ENCODE results near the gene BIRC6.
"Not testable (repeated sequence)": the region's sequence is repeated elsewhere in the genome, so short reads cannot be mapped to it uniquely, and the experiment has no call there.

The BIRC6 gene

DNA sequence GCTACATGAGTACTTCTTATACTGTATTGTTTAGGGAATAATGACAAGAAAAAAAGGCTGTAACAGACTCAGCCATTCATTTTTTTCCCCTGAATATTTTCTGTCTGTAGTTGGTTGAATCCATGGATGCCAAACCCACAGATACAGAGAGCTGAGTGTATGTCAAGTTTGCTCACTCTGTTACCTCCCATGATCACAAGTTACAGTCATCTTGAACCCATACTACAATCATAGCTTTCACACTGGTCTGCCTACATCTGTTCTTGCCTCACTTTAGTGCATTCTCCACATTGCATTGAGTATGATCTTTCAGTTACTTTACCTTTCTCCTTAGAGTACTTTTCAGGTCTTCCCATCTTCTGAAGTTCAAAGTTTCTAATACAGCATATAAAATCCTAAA lies 94.0 kb downstream of the BIRC6 start:
- no peak for DNase-seq

DNA sequence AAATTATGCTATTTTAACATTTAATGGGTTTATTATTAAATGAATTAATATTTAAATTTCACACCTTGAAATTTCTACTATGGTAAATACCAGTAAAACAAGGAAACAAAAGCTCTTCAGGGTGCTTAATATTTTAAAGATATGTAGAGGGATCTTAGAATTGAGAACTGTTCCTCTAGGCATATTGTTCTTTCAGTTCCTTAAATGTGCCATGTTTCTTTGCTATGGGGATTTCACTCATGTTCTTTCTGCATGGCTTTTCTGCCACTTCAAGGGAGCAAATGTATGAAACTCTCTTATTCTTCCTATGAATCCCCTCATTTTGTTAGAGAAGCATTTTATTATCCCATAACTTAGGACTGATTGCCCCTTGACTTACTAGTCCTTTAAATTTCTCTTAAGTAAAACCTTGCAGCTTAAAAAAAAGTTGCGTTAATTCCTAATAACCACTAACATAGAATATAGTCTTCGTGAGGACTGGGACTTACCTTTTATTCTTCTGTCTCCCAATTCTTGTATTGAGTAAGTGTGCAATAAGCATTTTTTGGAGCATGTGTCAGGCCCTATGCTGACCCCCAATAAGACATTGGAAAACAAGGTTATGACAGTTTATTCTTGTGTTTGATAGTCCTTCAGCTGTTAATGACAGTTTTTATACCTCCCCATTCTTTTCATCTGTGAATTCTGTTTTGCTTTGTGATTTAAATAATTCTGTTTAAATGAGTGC lies 95.7 kb downstream of the BIRC6 start:
- no peak for DNase-seq

DNA sequence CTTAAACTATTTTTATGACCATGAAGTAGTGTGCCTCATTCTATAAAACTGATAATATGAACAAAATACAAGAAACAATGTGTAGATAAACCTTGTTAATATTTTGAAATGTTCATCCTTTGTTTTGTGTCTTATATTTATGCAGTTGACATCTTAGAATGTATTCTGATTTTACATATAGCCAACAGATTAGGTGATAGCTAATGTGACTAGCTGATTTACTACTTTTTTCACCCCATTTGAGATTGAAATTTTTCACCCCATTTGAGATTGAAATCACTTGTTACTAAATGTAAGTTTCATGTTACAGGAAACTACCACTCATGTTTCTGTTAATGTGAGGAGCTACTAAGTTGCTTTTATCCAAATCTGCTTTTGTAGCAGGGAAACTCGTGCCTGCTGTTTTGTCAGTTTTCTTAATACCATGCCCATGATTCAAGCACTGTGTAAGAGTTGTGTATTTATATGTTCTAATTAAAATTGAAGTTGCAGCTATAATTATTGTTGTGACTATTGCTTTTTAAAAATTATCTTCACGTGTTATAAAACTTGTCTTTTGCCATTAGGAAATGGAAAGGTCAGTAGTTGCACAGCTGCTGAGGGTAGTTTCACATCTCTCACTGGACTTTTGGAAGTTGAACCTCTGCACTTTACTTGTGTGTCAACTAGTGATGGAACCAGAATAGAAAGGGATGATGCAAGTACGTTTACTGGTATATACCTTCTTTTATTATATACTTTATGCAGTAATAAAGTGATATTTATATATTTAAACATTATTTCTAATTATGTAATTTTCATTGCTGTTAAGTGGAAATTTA lies 96.6 kb downstream of the BIRC6 start:
- no peak for DNase-seq

DNA sequence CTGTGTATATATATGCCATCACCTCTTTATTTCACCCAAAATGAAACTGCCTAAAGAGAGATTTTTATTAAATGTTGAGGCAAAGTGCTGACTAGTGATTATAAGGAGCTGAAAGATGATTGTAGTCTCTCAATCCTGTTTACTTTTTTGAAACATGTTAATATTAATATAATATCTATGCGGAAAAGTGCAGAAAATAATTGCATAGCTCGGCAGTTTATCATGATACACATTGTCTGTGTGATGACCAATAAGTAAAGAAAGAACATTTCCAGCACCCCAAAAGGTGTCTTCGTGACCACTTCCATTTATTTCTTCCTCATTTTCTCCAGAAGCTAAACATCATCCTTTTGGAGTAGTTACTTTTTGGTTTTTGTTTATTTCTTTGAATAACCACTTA lies 99.0 kb downstream of the BIRC6 start:
- DNase-seq = no peak

DNA sequence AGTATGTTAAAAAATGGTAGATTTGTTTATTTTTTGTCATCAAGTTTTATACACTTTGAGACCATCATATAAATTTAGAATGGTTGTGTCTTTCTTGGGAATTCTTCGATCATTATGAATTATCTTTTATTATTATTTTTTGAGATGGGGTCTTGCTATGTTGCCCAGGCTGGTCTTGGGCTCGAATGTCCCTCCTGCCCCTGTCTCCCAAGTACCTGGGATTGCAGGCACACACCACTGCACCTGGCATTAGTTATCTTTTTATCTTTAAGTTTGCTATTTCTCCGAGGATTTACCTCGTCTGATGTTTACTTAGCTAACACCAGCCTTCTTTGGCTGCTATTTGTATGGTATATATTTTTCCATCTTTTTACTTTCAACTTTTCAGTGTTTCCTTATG lies 100.0 kb downstream of the BIRC6 start:
- no peak for DNase-seq

DNA sequence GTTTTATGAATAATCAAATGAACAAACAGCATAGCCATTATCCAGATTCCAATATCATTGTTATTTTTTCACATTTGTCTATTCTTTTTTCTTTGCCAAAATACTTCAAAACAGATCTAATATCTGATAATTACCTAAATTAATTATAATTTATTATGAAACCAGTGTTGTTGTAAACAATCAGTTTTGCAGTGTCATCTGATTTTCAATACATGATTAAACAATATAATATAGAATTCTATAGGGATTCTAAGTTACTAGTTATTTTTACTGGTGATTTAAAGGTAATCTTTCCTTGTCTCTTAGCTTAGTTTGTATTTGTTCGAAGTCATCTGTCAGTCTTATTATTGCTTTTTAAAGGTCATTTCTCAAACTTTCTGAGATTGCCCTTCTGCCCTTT lies 101.0 kb downstream of the BIRC6 start:
- DNase-seq = no peak

DNA sequence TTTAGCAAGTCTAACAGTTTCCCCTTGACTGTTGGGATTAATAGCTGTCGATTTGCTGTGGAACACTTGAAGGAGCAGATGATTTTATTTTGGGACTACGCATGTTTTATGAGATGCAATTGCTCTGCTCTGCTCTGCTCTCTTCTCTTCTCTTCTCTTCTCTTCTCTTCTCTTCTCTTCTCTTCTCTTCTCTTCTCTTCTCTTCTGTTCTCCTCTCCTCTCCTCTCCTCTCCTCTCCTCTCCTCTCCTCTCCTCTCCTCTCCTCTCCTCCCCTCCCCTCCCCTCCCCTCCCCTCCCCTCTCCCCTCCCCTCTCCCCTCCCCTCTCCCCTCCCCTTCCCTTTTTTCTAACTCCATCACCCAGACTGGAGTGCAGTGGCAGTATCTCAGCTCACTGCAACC lies 104.0 kb downstream of the BIRC6 start:
- not testable (repeated sequence) for DNase-seq

DNA sequence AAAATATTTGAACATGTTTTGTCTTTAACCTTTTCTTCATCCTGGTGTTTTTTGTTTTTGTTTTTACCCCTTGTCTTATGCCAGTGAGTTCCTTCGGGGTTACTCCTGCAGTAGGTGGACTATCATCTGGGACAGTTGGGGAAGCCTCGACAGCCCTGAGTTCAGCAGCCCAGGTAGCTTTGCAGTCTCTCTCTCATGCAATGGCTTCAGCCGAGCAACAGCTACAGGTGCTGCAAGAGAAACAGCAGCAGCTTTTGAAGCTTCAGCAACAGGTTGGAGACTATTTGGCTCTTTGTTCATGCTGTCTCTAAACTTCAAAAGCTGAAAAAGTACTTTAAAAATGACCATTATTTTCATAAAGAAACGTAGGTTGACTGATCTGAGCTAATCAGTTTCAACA lies 106.3 kb downstream of the BIRC6 start:
- no peak for DNase-seq

DNA sequence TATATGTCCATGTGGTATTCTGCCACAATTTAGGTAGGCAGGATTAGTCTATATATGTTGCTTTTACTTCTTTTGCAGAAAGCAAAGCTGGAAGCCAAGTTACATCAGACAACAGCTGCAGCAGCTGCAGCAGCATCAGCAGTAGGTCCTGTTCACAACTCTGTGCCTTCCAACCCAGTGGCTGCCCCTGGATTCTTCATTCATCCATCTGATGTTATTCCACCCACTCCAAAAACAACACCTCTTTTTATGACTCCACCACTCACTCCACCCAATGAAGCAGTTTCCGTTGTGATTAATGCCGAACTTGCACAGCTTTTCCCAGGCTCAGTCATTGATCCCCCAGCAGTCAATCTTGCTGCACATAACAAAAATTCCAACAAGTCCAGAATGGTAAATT lies 107.6 kb downstream of the BIRC6 start:
- no peak for DNase-seq

DNA sequence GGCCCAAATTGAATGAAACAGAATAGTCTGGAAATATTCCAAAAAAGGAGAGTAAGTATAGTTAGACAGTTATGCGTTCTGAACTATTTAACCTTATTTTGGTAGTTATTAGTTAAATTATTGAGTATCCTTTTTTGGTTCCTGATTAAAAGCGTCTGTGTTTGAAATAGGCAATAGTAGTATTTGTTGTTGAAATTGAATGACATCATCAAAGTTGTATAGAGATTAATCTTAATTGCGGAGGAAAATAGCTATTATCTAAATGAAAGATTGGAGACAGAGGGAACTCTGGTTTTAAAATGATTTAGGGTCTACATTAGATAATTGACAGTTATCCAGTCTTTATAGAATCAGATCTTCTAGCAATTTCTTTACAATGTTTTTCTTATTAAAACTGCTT lies 115.8 kb downstream of the BIRC6 start:
- DNase-seq = no peak

DNA sequence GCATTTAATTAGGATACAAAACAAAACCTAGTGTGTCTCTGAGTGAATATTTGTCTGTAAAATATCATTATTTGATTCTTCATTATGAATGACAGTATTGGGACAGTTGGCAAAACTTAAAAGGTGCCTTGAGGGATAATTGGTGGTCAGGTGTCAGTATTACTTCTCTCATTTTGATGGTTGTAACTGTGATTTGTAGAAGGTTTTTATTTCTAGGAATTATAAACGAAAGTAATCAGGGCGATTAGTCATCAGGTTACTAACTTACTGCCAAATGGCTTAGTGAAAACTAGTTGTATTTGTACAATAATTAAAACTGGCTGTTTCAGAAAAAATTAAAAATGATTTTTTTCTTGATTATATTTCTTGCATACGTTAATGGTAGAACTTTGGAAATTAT lies 117.6 kb downstream of the BIRC6 start:
- no peak for DNase-seq

DNA sequence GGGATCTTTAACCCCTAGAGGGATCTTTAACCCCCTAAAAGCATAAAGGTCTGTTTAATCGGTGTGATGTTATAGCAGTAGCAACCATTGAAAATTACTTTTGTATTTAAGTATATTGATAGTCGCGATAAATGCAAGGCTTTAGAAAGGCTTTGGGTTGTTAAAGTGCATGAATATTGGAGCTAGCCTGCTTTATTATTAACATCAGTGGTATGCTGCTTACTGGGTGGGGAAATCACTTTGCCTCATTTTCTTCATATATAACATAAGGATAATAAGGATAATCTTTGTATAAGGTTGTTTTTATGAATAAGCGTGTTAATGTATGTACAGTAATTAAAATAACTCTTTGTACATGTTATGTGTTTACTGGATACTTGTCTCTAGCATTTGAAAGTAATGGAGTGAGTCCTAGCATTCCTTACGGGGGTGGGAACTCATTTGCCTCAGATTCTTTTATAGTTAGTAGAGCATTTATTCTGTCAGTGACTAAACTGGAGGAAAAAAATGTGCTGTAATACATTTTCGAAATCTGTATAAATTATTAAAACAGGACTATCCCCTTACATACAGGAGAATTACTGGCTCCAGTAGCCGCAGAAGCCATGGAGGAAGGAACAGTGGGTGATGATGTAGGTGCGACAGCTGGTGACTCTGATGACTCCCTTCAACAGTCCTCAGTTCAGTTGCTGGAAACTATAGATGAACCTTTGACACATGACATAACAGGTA lies 122.2 kb downstream of the BIRC6 start:
- no peak for DNase-seq

DNA sequence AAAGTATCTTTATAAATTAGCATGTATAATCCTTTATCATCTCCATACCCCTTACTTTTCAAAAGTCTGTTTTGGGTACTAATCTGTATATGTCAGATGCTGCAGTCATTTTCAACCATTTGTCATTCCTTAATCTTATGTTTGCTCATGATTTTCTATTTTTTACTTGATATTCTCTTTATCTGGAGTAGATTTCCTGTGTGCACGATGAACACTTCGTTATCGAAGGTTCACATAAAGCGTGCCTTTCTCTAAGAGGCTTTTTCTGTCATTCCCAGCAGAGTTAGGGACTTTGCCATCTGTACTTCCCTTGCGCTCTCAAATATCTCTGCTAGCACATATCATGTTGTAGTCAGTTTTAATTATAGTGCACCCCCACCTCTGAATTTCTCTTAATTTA lies 123.2 kb downstream of the BIRC6 start:
- no peak for DNase-seq

DNA sequence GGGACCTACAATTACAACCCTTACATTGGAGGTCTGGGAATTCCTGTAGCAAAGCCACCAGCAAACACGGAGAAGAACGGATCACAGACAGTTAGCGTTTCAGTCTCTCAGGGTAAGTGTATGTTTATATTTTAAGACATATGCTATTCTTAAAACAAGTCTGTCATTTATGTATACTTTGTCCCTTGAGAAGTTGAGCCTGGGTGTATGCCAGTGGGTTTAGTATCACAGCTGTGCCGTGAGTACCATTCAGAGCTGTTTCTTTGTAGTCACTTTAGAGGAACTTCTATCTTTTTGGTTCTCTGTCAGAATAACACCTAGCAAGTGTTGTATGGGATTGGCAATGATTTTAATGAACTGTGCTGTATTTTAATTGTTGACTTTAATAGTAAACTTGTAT lies 125.6 kb downstream of the BIRC6 start:
- DNase-seq = no peak

DNA sequence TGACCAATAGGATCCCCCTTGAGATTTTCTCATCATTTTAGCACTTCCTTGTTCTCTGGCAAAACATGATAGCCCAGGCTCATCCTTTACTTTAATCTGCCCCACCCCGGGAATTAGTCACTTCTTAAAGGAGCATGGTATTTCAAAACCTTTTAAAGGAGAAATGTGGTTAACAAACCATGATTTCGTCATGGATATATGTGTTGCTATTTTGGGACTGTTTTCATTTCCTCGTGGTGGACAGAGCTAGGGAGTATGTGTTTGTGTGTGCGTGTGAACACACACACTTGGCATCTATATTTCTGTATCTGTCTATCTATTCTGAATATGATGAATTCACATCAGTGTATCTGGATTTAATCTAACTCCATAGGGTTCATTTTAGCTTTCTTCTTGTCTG lies 128.1 kb downstream of the BIRC6 start:
- no peak for DNase-seq

DNA sequence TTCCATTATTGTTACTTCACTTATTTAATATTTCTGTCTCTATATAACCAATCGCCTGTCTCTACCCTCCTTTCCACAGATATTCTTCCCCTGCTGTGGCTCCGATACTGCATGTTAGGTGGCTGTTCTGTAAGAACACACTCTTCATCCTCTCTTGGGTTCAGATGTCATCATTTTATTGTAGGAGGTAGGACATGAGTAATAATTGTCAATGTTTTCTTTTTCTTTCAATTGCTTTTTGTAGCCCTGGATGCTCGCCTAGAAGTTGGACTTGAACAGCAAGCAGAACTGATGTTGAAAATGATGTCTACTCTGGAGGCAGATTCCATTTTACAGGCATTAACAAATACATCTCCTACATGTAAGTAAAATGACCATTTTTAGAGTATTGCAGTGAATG lies 128.6 kb downstream of the BIRC6 start:
- DNase-seq = no peak

DNA sequence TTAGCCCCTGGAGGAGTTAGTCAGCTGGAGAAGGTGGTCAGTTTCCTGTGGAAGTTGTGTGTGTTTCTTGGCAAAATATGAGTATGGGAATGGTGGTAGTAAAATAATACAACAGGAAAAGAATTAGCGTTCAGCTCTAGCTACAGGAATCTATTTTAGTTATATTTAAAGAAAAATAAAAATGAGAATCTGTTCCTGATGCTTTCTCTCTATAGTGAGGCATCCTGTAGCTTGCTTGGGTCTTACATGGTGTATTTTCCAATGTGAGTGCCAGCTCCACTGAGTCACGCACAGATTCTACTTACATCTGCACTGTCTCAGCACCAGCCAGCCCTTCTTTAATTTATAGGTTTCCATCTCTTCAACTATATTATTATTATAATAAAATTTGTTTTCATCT lies 132.2 kb downstream of the BIRC6 start:
- DNase-seq = no peak

DNA sequence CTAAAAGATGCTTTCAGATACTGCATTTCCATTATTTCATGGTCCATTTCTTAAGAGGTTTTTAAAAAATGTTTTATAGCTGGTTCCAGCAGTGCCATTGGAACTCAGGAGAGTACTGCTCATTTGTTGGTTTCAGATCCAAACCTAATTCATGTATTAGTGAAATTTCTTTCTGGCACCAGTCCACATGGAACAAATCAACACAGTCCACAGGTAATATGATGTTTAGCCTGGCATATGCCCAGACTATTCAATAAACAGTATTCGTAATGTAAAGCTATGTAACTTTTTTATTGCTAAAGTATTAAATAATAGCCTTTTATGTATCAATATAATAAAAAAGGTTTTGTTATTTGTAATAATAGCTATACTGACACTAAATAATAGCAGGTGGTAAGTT lies 134.5 kb downstream of the BIRC6 start:
- no peak for DNase-seq

DNA sequence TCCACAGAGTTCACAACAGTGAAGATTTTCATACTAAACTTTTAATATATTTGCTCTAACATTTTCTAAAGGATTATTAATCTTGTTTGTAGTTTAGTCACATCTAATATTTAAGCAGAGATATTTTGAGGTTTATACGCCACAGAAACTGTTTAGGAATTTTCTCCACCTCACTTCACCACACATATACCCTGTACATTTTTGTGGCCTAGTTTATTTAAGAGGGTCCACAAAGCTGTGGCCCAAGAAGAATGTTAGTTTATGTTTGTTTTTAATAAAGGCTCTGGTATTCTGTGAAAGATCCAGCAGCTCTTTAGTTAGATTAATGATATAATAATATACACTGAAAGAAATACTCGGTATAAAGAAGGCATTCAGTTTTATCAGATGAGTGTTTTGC lies 138.3 kb downstream of the BIRC6 start:
- no peak for DNase-seq

DNA sequence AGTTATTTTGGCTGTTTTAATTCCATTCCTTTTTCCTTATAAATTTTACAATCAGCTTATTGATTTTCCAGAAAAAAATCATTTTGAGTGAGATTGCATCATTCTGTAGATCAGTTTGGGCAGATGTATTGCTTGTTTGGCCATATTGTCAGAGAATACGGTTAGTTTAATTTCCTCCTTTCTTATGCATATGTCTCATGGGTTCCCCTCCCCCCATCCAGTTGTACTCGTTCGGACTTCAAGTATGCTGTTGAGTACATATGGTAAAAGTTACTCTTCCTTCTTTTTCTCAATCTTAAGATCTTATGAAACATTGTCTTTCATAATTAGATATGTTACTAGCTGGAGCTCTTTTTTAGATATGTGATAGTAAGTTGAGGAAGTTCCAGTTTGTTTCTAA lies 139.8 kb downstream of the BIRC6 start:
- no peak for DNase-seq

DNA sequence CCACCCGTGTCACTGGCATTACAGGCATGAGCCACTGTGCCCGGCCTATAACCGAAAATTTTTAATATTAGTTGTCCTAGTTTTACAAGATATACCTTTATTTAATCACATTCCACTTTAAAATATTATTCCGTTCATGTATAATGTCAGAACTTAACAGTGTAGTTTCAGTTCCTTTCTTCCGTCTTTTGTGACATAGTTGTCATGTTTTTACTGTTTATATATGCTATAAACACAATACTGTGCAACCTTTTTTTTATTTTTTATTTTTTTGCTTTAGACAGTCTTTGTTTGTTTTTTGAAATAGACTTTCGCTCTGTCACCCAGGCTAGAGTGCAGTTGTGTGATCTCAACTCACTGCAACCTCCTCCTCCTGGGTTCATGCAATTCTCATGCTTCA lies 141.5 kb downstream of the BIRC6 start:
- DNase-seq = no peak

DNA sequence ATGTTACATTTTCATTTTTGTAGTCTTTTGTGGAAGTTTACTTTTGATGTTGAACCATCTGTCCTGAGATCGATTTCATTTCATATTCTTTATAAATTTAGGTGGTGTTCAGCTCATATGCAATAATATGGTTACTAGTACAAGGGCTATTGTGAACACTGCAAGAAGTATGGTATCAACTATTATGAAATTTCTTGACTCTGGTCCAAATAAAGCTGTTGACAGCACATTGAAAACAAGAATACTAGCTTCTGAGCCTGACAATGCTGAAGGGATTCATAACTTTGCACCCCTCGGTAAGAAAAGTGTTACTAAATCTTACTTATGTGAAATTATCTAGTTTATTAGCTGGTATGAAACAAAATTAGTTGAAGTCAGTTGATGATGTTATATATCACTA lies 146.1 kb downstream of the BIRC6 start:
- no peak for DNase-seq

DNA sequence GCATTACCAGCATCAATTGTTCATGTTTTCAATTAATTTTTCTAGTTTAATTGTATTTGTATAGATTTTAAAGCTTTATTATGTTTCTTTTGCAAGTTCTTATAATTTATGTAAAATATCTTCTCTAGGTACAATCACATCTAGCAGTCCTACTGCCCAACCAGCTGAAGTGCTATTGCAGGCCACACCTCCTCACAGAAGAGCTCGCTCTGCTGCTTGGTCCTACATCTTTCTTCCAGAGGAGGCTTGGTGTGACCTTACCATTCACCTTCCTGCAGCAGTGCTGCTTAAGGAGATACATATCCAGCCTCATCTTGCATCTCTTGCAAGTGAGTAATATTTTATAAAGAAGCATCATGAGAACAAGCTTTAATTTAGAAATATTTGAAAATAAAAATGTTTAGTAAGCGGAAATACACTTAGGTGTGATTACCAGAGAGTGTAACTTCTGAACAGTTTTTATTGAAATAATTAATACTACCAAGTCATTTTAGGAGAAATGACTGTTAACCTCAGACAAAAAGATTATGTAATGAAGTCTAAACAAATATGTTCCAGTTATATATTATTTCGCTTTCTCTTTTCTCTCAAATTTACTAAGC lies 148.2 kb downstream of the BIRC6 start:
- DNase-seq = no peak

DNA sequence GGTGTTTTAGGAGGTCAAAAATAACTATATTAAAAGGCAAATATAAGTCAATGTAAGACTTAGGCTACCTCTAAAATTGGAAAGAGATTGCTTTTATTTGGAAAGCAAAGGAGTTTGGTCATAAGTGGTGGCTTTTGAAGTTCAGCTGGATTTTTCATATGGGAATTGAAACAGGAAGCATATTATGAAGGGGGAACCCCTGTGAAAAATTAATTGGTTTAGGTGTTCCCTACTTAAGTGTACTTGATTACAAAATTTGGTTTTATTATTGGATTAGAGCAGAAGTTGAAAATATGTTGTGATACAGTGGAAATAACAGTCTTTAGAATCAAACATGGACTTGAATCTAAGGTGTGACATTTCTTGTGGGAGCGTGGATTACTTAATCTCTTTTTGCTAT lies 149.6 kb downstream of the BIRC6 start:
- no peak for DNase-seq
